GM13976 (cell line): ENCODE data around the gene SGK2.

Experiments
- DNase-seq: peaks from one replicate; pipeline ENCODE4 v3.0.0; 2012; ENCODE audit warnings: low spot score
- in situ Hi-C: fragments of 300-500 bp; cut with MboI; formaldehyde crosslinking; loops from one replicate; pipeline ENCODE4 v1.12.0; 2022; ENCODE audit warnings: low sequenced_read_pairs, mixed read lengths, inconsistent platforms; ENCODE audit not compliant: unreplicated experiment
- TF ChIP-seq, protein P1 (sequence below): IDR thresholded peaks from 2 replicates; pipeline ENCODE4 v1.5.1; 2012; ENCODE audit warnings: borderline replicate concordance, mild to moderate bottlenecking; ENCODE audit not compliant: insufficient read depth; ENCODE audit errors: extremely low read depth, missing control alignments, control extremely low read depth

SGK2 gene

DNA sequence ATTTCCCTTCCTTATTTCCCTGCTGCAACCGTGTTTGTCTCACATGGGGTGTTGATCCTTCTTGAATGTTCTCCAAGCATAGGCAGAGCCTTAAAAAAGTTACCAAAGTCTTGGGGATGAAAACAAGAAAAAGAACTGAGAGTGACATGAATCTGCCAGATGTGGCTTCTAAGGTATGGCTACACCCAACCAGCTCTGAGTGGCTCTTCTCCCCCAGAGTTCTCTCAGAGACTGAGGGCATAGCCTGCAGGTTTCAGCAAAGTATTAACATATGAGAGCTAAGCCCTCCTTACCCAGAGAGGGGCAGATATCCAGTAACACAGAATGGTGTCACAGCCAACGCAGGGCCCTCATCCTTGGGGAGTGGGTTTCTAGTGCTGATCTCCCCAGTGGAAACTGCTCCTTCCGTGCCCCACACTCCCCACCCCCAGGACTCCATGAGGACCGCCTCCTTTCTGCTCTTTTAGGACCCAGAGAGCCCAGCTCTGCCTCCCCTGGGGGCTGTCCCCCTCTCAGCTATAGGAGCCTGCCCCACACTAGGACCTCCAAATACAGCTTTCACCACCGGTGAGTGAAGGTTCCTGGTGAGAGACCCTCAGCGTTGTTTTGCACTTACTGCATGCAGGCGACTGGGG, 23.3 kb upstream of the SGK2 start:
- in situ Hi-C loops: loop anchor here (10.0 to 25.0 kb wide), 2 partner anchors 152 to 549 kb away; no protein-coding TSS in a partner anchor

DNA sequence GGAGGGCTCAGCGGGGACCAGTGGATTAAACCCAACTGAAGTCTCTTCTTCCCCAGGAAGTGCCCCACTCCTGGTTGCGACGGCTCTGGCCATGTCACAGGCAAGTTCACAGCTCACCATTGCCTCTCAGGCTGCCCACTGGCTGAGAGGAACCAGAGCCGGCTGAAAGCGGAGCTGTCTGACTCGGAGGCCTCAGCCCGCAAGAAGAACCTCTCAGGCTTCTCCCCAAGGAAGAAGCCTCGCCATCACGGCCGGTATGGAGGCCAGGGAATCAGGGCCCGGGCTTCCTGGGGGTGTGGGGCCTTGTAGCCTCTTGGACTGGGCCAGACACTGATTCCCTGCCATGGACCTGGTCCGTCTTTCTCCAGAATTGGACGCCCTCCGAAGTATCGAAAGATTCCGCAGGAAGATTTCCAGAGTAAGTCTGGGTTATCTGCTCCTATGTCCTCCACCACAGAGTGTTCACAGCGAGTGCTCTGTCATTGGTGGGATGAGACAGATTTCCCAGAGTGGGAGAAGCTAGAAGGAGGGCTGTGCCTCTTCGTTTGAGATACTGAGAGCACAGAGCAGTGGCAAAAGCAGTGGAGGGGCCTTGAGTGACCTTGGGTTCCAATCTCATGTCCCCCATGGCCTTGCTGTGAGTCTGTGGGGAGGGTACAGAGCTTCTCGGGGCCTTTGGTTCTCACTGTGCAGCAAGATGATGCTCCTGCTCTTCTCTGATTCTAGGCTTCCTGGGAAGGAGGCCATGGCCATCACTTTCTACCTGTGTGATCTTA, 22.6 kb upstream of the SGK2 start:
- TF ChIP-seq, protein P1, sequence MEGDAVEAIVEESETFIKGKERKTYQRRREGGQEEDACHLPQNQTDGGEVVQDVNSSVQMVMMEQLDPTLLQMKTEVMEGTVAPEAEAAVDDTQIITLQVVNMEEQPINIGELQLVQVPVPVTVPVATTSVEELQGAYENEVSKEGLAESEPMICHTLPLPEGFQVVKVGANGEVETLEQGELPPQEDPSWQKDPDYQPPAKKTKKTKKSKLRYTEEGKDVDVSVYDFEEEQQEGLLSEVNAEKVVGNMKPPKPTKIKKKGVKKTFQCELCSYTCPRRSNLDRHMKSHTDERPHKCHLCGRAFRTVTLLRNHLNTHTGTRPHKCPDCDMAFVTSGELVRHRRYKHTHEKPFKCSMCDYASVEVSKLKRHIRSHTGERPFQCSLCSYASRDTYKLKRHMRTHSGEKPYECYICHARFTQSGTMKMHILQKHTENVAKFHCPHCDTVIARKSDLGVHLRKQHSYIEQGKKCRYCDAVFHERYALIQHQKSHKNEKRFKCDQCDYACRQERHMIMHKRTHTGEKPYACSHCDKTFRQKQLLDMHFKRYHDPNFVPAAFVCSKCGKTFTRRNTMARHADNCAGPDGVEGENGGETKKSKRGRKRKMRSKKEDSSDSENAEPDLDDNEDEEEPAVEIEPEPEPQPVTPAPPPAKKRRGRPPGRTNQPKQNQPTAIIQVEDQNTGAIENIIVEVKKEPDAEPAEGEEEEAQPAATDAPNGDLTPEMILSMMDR: no peak
- DNase-seq: no peak
- in situ Hi-C loops: loop anchor here (10.0 to 25.0 kb wide), 2 partner anchors 151 to 549 kb away; no protein-coding TSS in a partner anchor

More for the DNA sequence above, 23.3 kb upstream of the SGK2 start:
- TF ChIP-seq, protein P1: no peak
- no peak for DNase-seq

DNA sequence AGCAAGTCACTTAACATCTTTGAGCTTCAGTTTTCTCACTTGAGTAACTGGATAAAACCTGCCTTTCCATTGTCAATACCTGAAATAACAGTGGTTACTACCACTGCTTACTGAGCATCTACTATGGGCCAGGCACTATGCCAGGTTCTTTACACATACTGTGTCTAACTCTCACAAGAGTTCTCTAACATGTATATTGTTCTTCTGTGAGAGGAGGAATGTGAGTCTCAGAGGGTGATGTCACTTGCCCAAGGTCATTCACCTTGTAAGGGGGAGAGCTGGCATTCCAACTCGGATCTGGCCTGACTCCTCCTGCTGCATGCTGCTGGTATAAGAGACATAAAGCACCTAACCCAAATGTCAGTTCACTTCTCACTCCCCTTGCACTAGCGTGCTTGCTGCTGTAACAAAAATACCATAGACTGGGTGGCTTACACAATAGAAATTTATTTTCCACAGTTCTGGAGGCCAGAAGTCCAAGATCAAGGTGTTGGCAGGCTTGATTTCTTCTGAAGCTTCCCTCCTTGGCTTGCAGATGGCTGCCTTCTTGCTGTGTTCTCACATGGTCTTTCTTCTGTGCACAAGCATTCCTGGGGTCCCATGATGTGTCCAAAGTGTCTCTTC, 21.9 kb upstream of the SGK2 start:
- in situ Hi-C loops: loop anchor here (10.0 to 25.0 kb wide), 2 partner anchors 150 to 548 kb away; no protein-coding TSS in a partner anchor
- DNase-seq: no peak
- TF ChIP-seq, protein P1: no peak

DNA sequence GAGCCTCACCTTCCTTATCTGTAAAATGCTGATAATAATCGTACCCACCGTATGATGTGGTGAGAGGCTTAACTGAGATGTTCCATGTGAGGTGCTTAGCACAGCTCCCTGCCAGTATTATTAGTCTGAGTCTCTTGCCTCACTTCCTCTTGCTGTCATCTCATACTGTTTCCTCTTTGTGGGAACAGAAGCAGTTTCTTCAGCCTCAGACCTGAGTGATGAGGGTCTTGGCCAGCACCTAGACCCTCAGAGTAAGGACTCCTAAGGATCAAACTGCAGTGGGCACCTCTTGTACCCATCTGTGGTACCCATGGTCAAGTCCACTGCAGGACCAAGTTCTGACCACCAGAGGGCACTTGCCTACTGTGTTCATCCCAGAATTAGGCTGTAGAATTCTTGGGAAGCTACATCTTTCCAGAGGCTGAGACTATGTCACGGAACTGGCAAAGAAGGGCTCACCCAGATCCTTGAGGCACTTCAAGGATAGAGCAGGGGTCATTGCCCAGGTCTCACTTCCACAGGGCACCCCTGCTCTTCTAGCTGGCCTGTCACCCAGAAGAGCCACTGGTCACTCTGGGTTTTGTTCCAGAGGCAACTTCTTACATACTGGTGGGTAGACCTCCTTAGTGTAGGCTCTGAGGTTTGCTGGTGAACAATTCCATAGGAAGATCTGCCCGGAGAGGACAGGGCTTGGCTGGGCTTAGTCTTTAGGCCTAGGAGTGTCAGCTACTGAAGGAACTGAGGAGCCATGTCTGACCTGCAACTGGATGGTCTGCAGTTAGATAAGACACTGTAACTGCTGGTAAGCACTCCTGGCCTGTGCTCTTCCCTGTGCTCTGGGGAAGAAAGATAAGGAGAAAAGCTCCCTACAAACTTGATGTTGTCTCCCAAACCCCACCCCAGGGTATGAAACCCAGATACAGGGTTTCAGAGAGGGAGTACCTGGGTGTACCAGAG, 20.6 kb upstream of the SGK2 start:
- in situ Hi-C loops: loop anchor here (10.0 to 25.0 kb wide), 2 partner anchors 149 to 547 kb away; no protein-coding TSS in a partner anchor
- DNase-seq: peak; percentile 61

DNA sequence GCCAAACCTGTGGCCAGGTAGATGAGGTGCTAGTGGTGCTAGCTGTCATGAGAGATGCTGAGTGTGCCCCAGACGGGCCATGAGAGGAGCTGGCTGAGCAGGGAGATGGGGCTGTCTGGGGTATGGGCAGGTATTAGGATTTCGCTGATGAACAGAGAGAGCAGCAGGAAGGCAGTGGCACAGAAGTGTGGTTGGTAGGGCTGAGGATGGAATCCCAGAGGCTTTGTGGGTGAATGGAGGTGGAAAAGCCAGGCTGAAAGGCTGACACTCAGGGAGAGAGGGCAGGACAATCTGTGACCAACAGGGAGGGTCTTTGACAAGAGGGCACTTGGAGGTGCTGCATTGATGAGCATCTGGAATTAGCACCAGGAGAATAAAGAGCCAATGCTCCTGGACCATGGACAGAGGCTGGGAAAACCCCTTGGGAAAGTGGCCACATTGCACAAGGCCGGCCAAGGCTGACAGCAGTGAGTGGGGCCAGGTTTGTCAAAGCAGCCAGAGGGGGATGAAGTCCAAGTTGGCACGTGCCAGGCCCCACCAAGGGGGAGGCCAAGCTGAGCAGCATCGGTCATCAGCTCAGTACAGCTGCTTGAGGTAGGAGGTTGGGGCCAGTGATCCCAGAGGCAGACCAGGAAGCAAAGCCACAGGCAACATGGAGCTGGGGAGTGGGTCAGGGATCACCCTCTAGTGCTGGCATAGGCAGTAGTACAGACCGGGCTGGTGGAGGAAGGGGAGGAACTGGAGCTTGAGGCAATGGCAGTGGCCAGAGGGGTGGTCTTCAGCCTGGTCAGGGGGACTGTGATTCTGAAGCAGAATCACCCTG, 19.7 kb upstream of the SGK2 start:
- in situ Hi-C loops: loop anchor here (10.0 to 25.0 kb wide), 2 partner anchors 148 to 546 kb away; no protein-coding TSS in a partner anchor
- no peak for DNase-seq
- TF ChIP-seq, protein P1: no peak

More for the DNA sequence above, 20.6 kb upstream of the SGK2 start:
- TF ChIP-seq, protein P1: peak; percentile 76
